IMR-90 (cell line): ENCODE measurements around the gene MOSPD3.

Experiments
- CTCF ChIP-seq: conservative IDR thresholded peaks from 2 replicates; pipeline ENCODE4 v1.5.1; 2012; ENCODE audit warnings: mild to moderate bottlenecking, low read depth, low read length, improper control_type of control experiment
- POLR2A ChIP-seq: IDR thresholded peaks from 2 replicates; pipeline ENCODE4 v1.6.1; 2012; ENCODE audit warnings: mild to moderate bottlenecking, low read depth, low read length

GRCh38 chr7:100584054-100584682 is 28.2 kb upstream of the MOSPD3 start:
- no peak for TF ChIP-seq CTCF
- no peak for TF ChIP-seq POLR2A
